ENCODE results near the gene CMTM4.

Gene CMTM4

GRCh38 chr16:66735891-66736290, 39.3 kb upstream of the CMTM4 start:
- TF ChIP-seq CTCF (IDR thresholded peaks at IDR 0.05; ENCODE audit: low read depth, low read length) = no peak
- no peak for DNase-seq (ENCODE audit: low read depth, low spot score)
- in situ Hi-C loops (cut with HindIII; ENCODE audit: low sequenced_read_pairs) = no loop called here

GRCh38 chr16:66731101-66731500, 34.6 kb upstream of the CMTM4 start:
- H3K4me3 ChIP-seq (ENCODE audit: low read depth, low read length) = no peak overlapping the region

More at GRCh38 chr16:66735891-66736290, 39.3 kb upstream of the CMTM4 start:
- H3K4me3 ChIP-seq (ENCODE audit: low read depth, low read length) = no peak overlapping the region

GRCh38 chr16:66728804-66729203, 32.3 kb upstream of the CMTM4 start:
- in situ Hi-C loops (cut with HindIII; ENCODE audit: low sequenced_read_pairs) = no loop called here
- no peak overlapping the region for H3K4me3 ChIP-seq (ENCODE audit: low read depth, low read length)
- no peak for DNase-seq (ENCODE audit: low read depth, low spot score)
- no peak for TF ChIP-seq CTCF (IDR thresholded peaks at IDR 0.05; ENCODE audit: low read depth, low read length)

More at GRCh38 chr16:66731101-66731500, 34.6 kb upstream of the CMTM4 start:
- DNase-seq (ENCODE audit: low read depth, low spot score) = no peak
- TF ChIP-seq CTCF (IDR thresholded peaks at IDR 0.05; ENCODE audit: low read depth, low read length) = no peak
- in situ Hi-C loops (cut with HindIII; ENCODE audit: low sequenced_read_pairs) = no loop called here

GRCh38 chr16:66728117-66728787, 31.7 kb upstream of the CMTM4 start:
- peak; percentile 65 for TF ChIP-seq CTCF (IDR thresholded peaks at IDR 0.05; ENCODE audit: low read depth, low read length)
- DNase-seq (ENCODE audit: low read depth, low spot score) = peak; percentile 73
- in situ Hi-C loops (cut with HindIII; ENCODE audit: low sequenced_read_pairs) = no loop called here
- H3K4me3 ChIP-seq (ENCODE audit: low read depth, low read length) = no peak overlapping the region

- TF ChIP-seq CTCF (IDR thresholded peaks at IDR 0.05; ENCODE audit: low read depth, low read length) = no peak
- in situ Hi-C loops (cut with HindIII; ENCODE audit: low sequenced_read_pairs) = no loop called here
- H3K4me3 ChIP-seq (ENCODE audit: low read depth, low read length) = no peak overlapping the region
- no peak for DNase-seq (ENCODE audit: low read depth, low spot score)
These were observed 24.2 kb upstream of the CMTM4 start for GRCh38 chr16:66720766-66721165.

GRCh38 chr16:66719246-66719645, 22.7 kb upstream of the CMTM4 start:
- no peak overlapping the region for H3K4me3 ChIP-seq (ENCODE audit: low read depth, low read length)
- DNase-seq (ENCODE audit: low read depth, low spot score) = no peak
- no peak for TF ChIP-seq CTCF (IDR thresholded peaks at IDR 0.05; ENCODE audit: low read depth, low read length)
- in situ Hi-C loops (cut with HindIII; ENCODE audit: low sequenced_read_pairs) = no loop called here
